A549 (cell line): ENCODE measurements around the gene HMGXB3.

Experiments used
- CHD4 ChIP-seq: fragments of 200-600 bp; sonication (generic); IDR thresholded peaks from 2 replicates; pipeline ENCODE4 v1.6.1; 2016; ENCODE audit warnings: antibody characterized with exemption, mild to moderate bottlenecking, borderline replicate concordance
- CTCF ChIP-seq: fragments of >200 bp; sonication (Bioruptor Twin); formaldehyde crosslinking; IDR thresholded peaks from 3 replicates; pipeline ENCODE4 v1.5.1; 2016
- HMGXB4 ChIP-seq: fragments of 250-450 bp; sonication (Bioruptor Pico); IDR thresholded peaks from 2 replicates; pipeline ENCODE4 v1.5.0; 2021; ENCODE audit warnings: mild to moderate bottlenecking, moderate library complexity, borderline replicate concordance
- HOXA7 ChIP-seq: fragments of 250-450 bp; sonication (Bioruptor Pico); IDR thresholded peaks from 2 replicates; pipeline ENCODE4 v1.5.0; 2020; ENCODE audit warnings: mild to moderate bottlenecking, moderate library complexity
- SMC3 ChIP-seq: fragments of >200 bp; sonication (Bioruptor Twin); formaldehyde crosslinking; IDR thresholded peaks from 3 replicates; pipeline ENCODE4 v1.6.1; 2018; ENCODE audit warnings: inconsistent platforms
- TF ChIP-seq, protein P1 (sequence below): fragments of 150-350 bp; IDR thresholded peaks from 2 replicates; pipeline ENCODE4 v1.6.1; 2014; ENCODE audit warnings: low read depth, mild to moderate bottlenecking, low read length
- TF ChIP-seq, protein P2 (sequence below): fragments of 200-600 bp; sonication (generic); IDR thresholded peaks from 2 replicates; pipeline ENCODE4 v1.6.1; 2016; ENCODE audit warnings: antibody characterized with exemption, mild to moderate bottlenecking, moderate library complexity

- TF ChIP-seq, protein P1, sequence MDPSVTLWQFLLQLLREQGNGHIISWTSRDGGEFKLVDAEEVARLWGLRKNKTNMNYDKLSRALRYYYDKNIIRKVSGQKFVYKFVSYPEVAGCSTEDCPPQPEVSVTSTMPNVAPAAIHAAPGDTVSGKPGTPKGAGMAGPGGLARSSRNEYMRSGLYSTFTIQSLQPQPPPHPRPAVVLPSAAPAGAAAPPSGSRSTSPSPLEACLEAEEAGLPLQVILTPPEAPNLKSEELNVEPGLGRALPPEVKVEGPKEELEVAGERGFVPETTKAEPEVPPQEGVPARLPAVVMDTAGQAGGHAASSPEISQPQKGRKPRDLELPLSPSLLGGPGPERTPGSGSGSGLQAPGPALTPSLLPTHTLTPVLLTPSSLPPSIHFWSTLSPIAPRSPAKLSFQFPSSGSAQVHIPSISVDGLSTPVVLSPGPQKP, result no peak
- no peak for TF ChIP-seq CTCF
- TF ChIP-seq HMGXB4 (CRISPR knock-in tag), result no peak
- TF ChIP-seq, protein P2, sequence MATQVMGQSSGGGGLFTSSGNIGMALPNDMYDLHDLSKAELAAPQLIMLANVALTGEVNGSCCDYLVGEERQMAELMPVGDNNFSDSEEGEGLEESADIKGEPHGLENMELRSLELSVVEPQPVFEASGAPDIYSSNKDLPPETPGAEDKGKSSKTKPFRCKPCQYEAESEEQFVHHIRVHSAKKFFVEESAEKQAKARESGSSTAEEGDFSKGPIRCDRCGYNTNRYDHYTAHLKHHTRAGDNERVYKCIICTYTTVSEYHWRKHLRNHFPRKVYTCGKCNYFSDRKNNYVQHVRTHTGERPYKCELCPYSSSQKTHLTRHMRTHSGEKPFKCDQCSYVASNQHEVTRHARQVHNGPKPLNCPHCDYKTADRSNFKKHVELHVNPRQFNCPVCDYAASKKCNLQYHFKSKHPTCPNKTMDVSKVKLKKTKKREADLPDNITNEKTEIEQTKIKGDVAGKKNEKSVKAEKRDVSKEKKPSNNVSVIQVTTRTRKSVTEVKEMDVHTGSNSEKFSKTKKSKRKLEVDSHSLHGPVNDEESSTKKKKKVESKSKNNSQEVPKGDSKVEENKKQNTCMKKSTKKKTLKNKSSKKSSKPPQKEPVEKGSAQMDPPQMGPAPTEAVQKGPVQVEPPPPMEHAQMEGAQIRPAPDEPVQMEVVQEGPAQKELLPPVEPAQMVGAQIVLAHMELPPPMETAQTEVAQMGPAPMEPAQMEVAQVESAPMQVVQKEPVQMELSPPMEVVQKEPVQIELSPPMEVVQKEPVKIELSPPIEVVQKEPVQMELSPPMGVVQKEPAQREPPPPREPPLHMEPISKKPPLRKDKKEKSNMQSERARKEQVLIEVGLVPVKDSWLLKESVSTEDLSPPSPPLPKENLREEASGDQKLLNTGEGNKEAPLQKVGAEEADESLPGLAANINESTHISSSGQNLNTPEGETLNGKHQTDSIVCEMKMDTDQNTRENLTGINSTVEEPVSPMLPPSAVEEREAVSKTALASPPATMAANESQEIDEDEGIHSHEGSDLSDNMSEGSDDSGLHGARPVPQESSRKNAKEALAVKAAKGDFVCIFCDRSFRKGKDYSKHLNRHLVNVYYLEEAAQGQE, result no peak
- TF ChIP-seq SMC3, result no peak
- no peak for TF ChIP-seq HOXA7 (CRISPR knock-in tag)
- no peak for TF ChIP-seq CHD4
Measured at GRCh38 chr5:150022158-150022531, 21.6 kb downstream of the HMGXB3 start.
